Erythroblast (primary cell): Measurements from ENCODE around the gene TMA7B.

ENCODE experiments used
- DNase-seq, 2 experiments: peaks; one replicate each; lab custom pipeline; 2025; lab: John Stamatoyannopoulos, UW
- GATA1 ChIP-seq: IDR thresholded peaks from 2 replicates; pipeline ENCODE4 v1.6.1; 2011; ENCODE audit warnings: low read depth, mild to moderate bottlenecking, control low read depth, low read length, moderate library complexity
- POLR2A ChIP-seq: IDR thresholded peaks from 2 replicates; pipeline ENCODE4 v1.6.1; 2011; ENCODE audit warnings: mild to moderate bottlenecking, low read length

Gene TMA7B

GRCh38 chr22:39952347-39952746, 7.8 kb upstream of the TMA7B start:
- TF ChIP-seq POLR2A (no peak), GATA1 (no peak)
- DNase-seq, result no peak

- TF ChIP-seq GATA1 (no peak), POLR2A (no peak)
- DNase-seq, result no peak
Observed at GRCh38 chr22:39953101-39953500, 7.1 kb upstream of the TMA7B start.

- no peak for TF ChIP-seq POLR2A
- TF ChIP-seq GATA1, result no peak
- DNase-seq, result no peak
Observed at GRCh38 chr22:39954584-39955055, 5.6 kb upstream of the TMA7B start.

- DNase-seq, result no peak
- TF ChIP-seq POLR2A (no peak), GATA1 (no peak)
Observed at GRCh38 chr22:39955675-39956074, 4.5 kb upstream of the TMA7B start.

- TF ChIP-seq GATA1 (no peak), POLR2A (no peak)
- DNase-seq, result peak in 1 of 2 experiments; percentile 58
Observed at GRCh38 chr22:39956932-39957664, 3.1 kb upstream of the TMA7B start.

GRCh38 chr22:39958009-39958711, 2.0 kb upstream of the TMA7B start:
- TF ChIP-seq GATA1 (no peak), POLR2A (no peak)
- DNase-seq, result no peak

GRCh38 chr22:39958949-39959639, 1.1 kb upstream of the TMA7B start:
- TF ChIP-seq POLR2A, result no peak
- TF ChIP-seq GATA1, result no peak
- DNase-seq, result peak in 1 of 2 experiments; percentile 66

GRCh38 chr22:39960791-39961746, 872 bp downstream of the TMA7B start:
- no peak for TF ChIP-seq GATA1
- TF ChIP-seq POLR2A, result peak; percentile 64

GRCh38 chr22:39962071-39962470, 1.9 kb downstream of the TMA7B start:
- TF ChIP-seq GATA1, result no peak
- no peak for DNase-seq

More at GRCh38 chr22:39960791-39961746, 872 bp downstream of the TMA7B start:
- DNase-seq, result peak; percentile 88 to 89

GRCh38 chr22:39965748-39966147, 5.6 kb downstream of the TMA7B start:
- TF ChIP-seq GATA1 (no peak), POLR2A (peak; percentile 18)
- DNase-seq, result peak; percentile 88 to 92

GRCh38 chr22:39966470-39966869, 6.3 kb downstream of the TMA7B start:
- no peak for TF ChIP-seq POLR2A
- TF ChIP-seq GATA1, result no peak
- DNase-seq, result peak; percentile 40 to 71

GRCh38 chr22:39967103-39967829, 7.1 kb downstream of the TMA7B start:
- TF ChIP-seq GATA1, result peak; percentile 80
- peak; percentile 53 for TF ChIP-seq POLR2A
- DNase-seq, result peak; percentile 90 to 97
